Measurements from ENCODE around the gene KSR2.

- TF ChIP-seq CTCF (IDR thresholded peaks at IDR 0.05; ENCODE audit: low read length) (no peak), EZH2 (IDR thresholded peaks at IDR 0.05; ENCODE audit: borderline replicate concordance, low read length) (no peak)
These were observed 83.6 kb downstream of the KSR2 start for GRCh38 chr12:117885211-117885610.
